ENCODE measurements around the gene SH3RF2. TPM values are rescaled to one million over a fixed set of nuclear protein-coding genes. Genes with fewer than 3 reads are reported as not detected.

The SH3RF2 gene
- total and polyA plus RNA-seq, 9 of the 15 experiments (the other 6 are each of a cell fraction or from before 2014, with no cell fraction given), result 0.05 TPM; not detected in 8

DNA sequence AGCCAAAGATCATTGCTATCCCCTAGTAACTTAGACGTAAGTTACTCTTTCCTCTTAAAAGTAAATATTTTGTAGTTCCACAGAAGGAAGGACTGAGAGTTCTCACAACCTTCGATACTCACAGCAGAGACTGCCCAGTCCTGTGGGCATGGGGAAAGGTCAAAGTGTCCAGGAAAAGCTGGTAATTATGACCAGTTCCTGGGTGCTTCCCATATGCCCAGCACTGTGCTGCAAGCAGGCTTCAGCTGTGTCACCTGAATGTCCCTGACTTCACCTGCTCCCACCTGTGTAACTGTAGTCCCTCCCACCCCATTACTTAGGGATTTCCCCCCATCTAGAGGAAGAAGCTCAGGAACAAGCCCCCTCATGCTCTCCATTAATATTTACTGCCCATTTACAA lies 18.0 kb upstream of the SH3RF2 start (continued):
- TF ChIP-seq SNIP1 (IDR thresholded peaks at IDR 0.05; ENCODE audit: low read depth) (no peak), RREB1 (CRISPR knock-in tag; IDR thresholded peaks at IDR 0.05) (no peak), ETV6 (IDR thresholded peaks at IDR 0.05; ENCODE audit: borderline replicate concordance in 1 of 2, low read depth in 2 of 2, low read length in 1 of 2) (no peak), ETV6 (CRISPR knock-in tag; IDR thresholded peaks at IDR 0.05; ENCODE audit: borderline replicate concordance) (no peak), MXI1 (IDR thresholded peaks at IDR 0.05; ENCODE audit: low read depth, low read length) (no peak), ARID3A (IDR thresholded peaks at IDR 0.05; ENCODE audit: borderline replicate concordance, low read depth, low read length) (no peak), GTF2E2 (tag; IDR thresholded peaks at IDR 0.05) (no peak), GABPA (tag; conservative IDR thresholded peaks at IDR 0.05; ENCODE audit: low read depth) (no peak), TAF15 (IDR thresholded peaks at IDR 0.05; ENCODE audit: low read depth, low read length) (no peak)
- TF ChIP-seq, protein P1, sequence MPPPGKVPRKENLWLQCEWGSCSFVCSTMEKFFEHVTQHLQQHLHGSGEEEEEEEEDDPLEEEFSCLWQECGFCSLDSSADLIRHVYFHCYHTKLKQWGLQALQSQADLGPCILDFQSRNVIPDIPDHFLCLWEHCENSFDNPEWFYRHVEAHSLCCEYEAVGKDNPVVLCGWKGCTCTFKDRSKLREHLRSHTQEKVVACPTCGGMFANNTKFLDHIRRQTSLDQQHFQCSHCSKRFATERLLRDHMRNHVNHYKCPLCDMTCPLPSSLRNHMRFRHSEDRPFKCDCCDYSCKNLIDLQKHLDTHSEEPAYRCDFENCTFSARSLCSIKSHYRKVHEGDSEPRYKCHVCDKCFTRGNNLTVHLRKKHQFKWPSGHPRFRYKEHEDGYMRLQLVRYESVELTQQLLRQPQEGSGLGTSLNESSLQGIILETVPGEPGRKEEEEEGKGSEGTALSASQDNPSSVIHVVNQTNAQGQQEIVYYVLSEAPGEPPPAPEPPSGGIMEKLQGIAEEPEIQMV (tag; conservative IDR thresholded peaks at IDR 0.05; ENCODE audit: low read depth), result no peak

Measured in K562 (cell line).